Loucy (cell line): ENCODE data around the gene TNFRSF8.

Source experiments
- H2AFZ ChIP-seq: fragments of 200-600 bp; sonication (generic); 2 replicates; pipeline ENCODE4 v1.6.0; 2016; ENCODE audit warnings: antibody characterized with exemption, mild to moderate bottlenecking, low read length, moderate library complexity
- H3F3A ChIP-seq: fragments of 200-600 bp; 2 replicates; pipeline ENCODE4 v1.6.0; 2016; ENCODE audit warnings: antibody characterized with exemption, low read depth, mild to moderate bottlenecking
- H3K27me3 ChIP-seq: fragments of 200-600 bp; sonication (generic); 2 replicates; pipeline ENCODE4 v1.6.1; 2014; ENCODE audit warnings: low read length, mild to moderate bottlenecking; ENCODE audit not compliant: insufficient read depth, poor library complexity, severe bottlenecking
- H3K36me3 ChIP-seq: fragments of 200-600 bp; sonication (generic); 2 replicates; pipeline ENCODE4 v1.6.1; 2016; ENCODE audit warnings: low read length; ENCODE audit not compliant: insufficient read depth
- H3K4me1 ChIP-seq: fragments of 200-600 bp; sonication (generic); 2 replicates; pipeline ENCODE4 v1.5.1; 2014; ENCODE audit warnings: low read length, mild to moderate bottlenecking; ENCODE audit not compliant: insufficient read depth, poor library complexity, severe bottlenecking
- H3K4me2 ChIP-seq: fragments of 200-600 bp; sonication (generic); 2 replicates; pipeline ENCODE4 v1.6.0; 2014; ENCODE audit warnings: antibody characterized with exemption, low read length, low read depth, mild to moderate bottlenecking; ENCODE audit not compliant: poor library complexity, severe bottlenecking
- H3K4me3 ChIP-seq: fragments of 200-600 bp; sonication (generic); 2 replicates; pipeline ENCODE4 v1.5.1; 2014; ENCODE audit warnings: low read length, mild to moderate bottlenecking, mixed read lengths; ENCODE audit not compliant: poor library complexity, severe bottlenecking
- H3K79me2 ChIP-seq: fragments of 200-600 bp; sonication (generic); 2 replicates; pipeline ENCODE4 v1.6.1; 2014; ENCODE audit warnings: low read length; ENCODE audit not compliant: insufficient read depth
- H3K9ac ChIP-seq: fragments of 200-600 bp; sonication (generic); 2 replicates; pipeline ENCODE4 v1.6.0; 2014; ENCODE audit warnings: mild to moderate bottlenecking, low read depth, low read length, moderate library complexity; ENCODE audit not compliant: poor library complexity, severe bottlenecking
- H3K9me2 ChIP-seq: fragments of 200-600 bp; sonication (generic); replicated peaks from 2 replicates; pipeline ENCODE4 v1.6.1; 2016; ENCODE audit warnings: low read depth, low read length, mixed read lengths
- H3K9me3 ChIP-seq: fragments of 200-600 bp; sonication (generic); 2 replicates; pipeline ENCODE4 v1.6.1; 2014; ENCODE audit warnings: mild to moderate bottlenecking, antibody characterized with exemption, low read length, low read depth; ENCODE audit not compliant: insufficient read depth
- H4K20me1 ChIP-seq: fragments of 200-600 bp; sonication (generic); 2 replicates; pipeline ENCODE4 v1.6.0; 2014; ENCODE audit warnings: antibody characterized with exemption, low read length, mild to moderate bottlenecking; ENCODE audit not compliant: insufficient read depth, poor library complexity, severe bottlenecking
- CTCF ChIP-seq: fragments of 200-600 bp; sonication (generic); conservative IDR thresholded peaks from 2 replicates; pipeline ENCODE4 v1.5.1; 2014; ENCODE audit warnings: mild to moderate bottlenecking, antibody characterized with exemption, low read length
- EZH2phosphoT487 ChIP-seq: fragments of 200-600 bp; IDR thresholded peaks from 2 replicates; pipeline ENCODE4 v1.6.1; 2018; ENCODE audit warnings: antibody characterized with exemption, mild to moderate bottlenecking, moderate library complexity, borderline replicate concordance

Gene TNFRSF8

DNA sequence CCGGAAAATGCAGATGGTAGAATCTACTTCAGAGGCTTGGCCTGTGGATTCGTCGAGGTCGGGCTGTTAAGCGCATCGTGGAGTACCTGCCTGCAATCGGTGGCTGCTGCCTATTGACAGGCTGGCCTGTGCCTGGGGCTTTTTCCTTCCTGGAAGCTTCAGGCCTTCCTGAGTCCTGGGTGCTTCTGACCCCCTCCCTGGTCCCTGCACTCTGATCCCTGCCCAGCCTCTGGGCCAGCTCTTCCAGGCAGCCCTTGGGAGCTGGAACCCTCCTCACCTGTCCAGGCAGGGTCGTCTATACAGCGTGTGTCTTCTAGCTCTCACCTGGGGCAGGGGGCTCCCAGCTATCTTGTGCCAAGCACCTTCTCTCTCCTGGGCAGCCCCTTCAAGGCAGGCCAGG, 63.7 kb downstream of the TNFRSF8 start:
- H3K36me3 ChIP-seq: no peaks in the 10 kb centered on the region
- peaks cover 9% of the 10 kb centered on the region for H3K4me1 ChIP-seq
- H2AFZ ChIP-seq: no peak overlapping the region
- no peaks in the 10 kb centered on the region for H3K9me2 ChIP-seq
- no peak overlapping the region for H3K4me3 ChIP-seq
- no peaks in the 10 kb centered on the region for H3K79me2 ChIP-seq
- no peaks in the 10 kb centered on the region for H3F3A ChIP-seq
- H4K20me1 ChIP-seq: no peaks in the 10 kb centered on the region
- TF ChIP-seq CTCF (no peak), EZH2phosphoT487 (no peak)
- H3K9ac ChIP-seq: no peak overlapping the region
- no peaks in the 10 kb centered on the region for H3K27me3 ChIP-seq
- no peak overlapping the region for H3K4me2 ChIP-seq
- H3K9me3 ChIP-seq: no peaks in the 10 kb centered on the region

- Histone ChIP-seq H3K4me1 (peaks cover 9% of the 10 kb centered on the region), H3K4me2 (no peak overlapping the region), H3K27me3 (no peaks in the 10 kb centered on the region), H3K79me2 (no peaks in the 10 kb centered on the region), H3K9me2 (no peaks in the 10 kb centered on the region), H3K36me3 (no peaks in the 10 kb centered on the region), H3K4me3 (no peak overlapping the region), H3K9ac (no peak overlapping the region), H2AFZ (no peak overlapping the region), H3K9me3 (no peaks in the 10 kb centered on the region), H3F3A (no peaks in the 10 kb centered on the region), H4K20me1 (no peaks in the 10 kb centered on the region)
- TF ChIP-seq CTCF (no peak), EZH2phosphoT487 (no peak)
Observed at GRCh38 chr1:12127206-12127810, 64.2 kb downstream of the TNFRSF8 start.

DNA sequence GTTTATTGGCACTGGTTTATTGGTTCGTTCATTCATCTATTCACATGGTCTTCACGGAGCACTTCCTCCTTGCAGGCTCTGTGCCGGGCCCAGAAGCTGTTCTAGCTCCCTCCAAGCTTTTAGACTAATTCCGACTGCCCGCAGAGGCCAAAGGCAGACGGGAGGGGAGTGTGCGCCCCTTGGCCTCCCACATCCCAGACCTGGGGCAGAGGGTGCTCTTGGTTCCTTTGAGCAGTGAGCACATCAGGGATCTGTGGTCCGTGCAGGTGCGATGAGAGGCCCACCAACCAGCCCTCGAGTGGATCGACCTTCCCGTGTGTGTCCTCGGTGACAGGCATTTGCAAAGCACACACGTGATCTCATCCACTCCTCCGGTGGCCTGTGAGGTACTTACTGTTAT, 65.0 kb downstream of the TNFRSF8 start:
- Histone ChIP-seq H2AFZ (no peak overlapping the region), H3F3A (no peaks in the 10 kb centered on the region), H3K9ac (no peak overlapping the region)

More for the DNA sequence above, 65.0 kb downstream of the TNFRSF8 start:
- no peaks in the 10 kb centered on the region for H3K9me3 ChIP-seq
- no peak for TF ChIP-seq EZH2phosphoT487
- no peak for TF ChIP-seq CTCF
- H3K4me1 ChIP-seq: peaks cover 9% of the 10 kb centered on the region
- H3K27me3 ChIP-seq: no peaks in the 10 kb centered on the region
- H3K4me3 ChIP-seq: no peak overlapping the region
- H3K9me2 ChIP-seq: no peaks in the 10 kb centered on the region
- H3K79me2 ChIP-seq: no peaks in the 10 kb centered on the region
- H3K4me2 ChIP-seq: no peak overlapping the region
- H4K20me1 ChIP-seq: no peaks in the 10 kb centered on the region
- no peaks in the 10 kb centered on the region for H3K36me3 ChIP-seq
